Upper lobe of right lung (tissue), 1 donor: ENCODE results near the gene ZNF507. TPM values are rescaled to one million over a fixed set of nuclear protein-coding genes. Genes with fewer than 3 reads are reported as not detected.
"Not testable (repeated sequence)": the region's sequence is repeated elsewhere in the genome, so short reads cannot be mapped to it uniquely, and the experiment has no call there.

Experiments
- ATAC-seq: fragments of 200-7000 bp; cut with Tn5 transposase; one replicate; pipeline ENCODE4 v1.9.1; 2020; ENCODE audit warnings: mild to moderate bottlenecking, moderate library complexity
- DNase-seq: peaks from one replicate; pipeline ENCODE4 v3.0.0-alpha.2; 2020
- H3K27ac ChIP-seq: fragments of 200-600 bp; one replicate; pipeline ENCODE4 v1.8.0; 2022
- H3K27me3 ChIP-seq: fragments of 200-600 bp; one replicate; pipeline ENCODE4 v1.8.0; 2022; ENCODE audit warnings: mild to moderate bottlenecking
- H3K36me3 ChIP-seq: fragments of 200-600 bp; one replicate; pipeline ENCODE4 v1.8.0; 2022
- H3K4me1 ChIP-seq: fragments of 200-600 bp; one replicate; pipeline ENCODE4 v1.8.0; 2022
- H3K4me3 ChIP-seq: fragments of 200-600 bp; one replicate; pipeline ENCODE4 v1.8.0; 2022; ENCODE audit warnings: mild to moderate bottlenecking
- H3K9me3 ChIP-seq: fragments of 200-600 bp; one replicate; pipeline ENCODE4 v1.8.0; 2022
- CTCF ChIP-seq: fragments of 200-600 bp; IDR thresholded peaks from one replicate; pipeline ENCODE4 v1.8.0; 2022; ENCODE audit warnings: antibody characterized with exemption
- intact Hi-C: fragments of 100-400 bp; cut with DNase I; formaldehyde crosslinking; loops from one replicate; pipeline ENCODE4 v1.11.0; 2022
- total RNA-seq: library from RNA; stranded (reverse); fragmentation: NEBNext Ultra II Directional; extraction: Animal tissue kit (Norgen Biotek cat#: 25700); gene quantifications from one replicate; pipeline ENCODE4 v1.2.1, GENCODE V29; 2021
- donor health status: DM: no; HTN: yes; CAD: no; lungs with severe emphysema.

The ZNF507 gene
- total RNA-seq, 1 donor from 2014 or later: 22.3 TPM

GRCh38 chr19:32372726-32373517 is 27.5 kb downstream of the ZNF507 start:
- H3K36me3 ChIP-seq: peaks cover 34% of the 10 kb centered on the region
- no peak for DNase-seq
- intact Hi-C loops: no loop called here
- no peaks in the 10 kb centered on the region for H3K9me3 ChIP-seq
- no peak for TF ChIP-seq CTCF
- H3K27me3 ChIP-seq: no peaks in the 10 kb centered on the region
- H3K27ac ChIP-seq: peak overlapping the region; percentile 27
- peaks cover 5% of the 10 kb centered on the region for H3K4me1 ChIP-seq
- ATAC-seq: no peak
- no peak overlapping the region for H3K4me3 ChIP-seq

- Histone ChIP-seq H3K4me3 (no peak overlapping the region), H3K9me3 (no peaks in the 10 kb centered on the region), H3K36me3 (peaks cover 40% of the 10 kb centered on the region), H3K27ac (peak overlapping the region; percentile 27), H3K4me1 (peaks cover 5% of the 10 kb centered on the region), H3K27me3 (no peaks in the 10 kb centered on the region)
- DNase-seq: no peak
- no peak for TF ChIP-seq CTCF
- peak; percentile 97 for ATAC-seq
- intact Hi-C loops: no loop called here
These were observed 28.3 kb downstream of the ZNF507 start for GRCh38 chr19:32373585-32374295.

- H3K4me3 ChIP-seq, H3K4me1 ChIP-seq, H3K27me3 ChIP-seq, intact Hi-C loops, H3K9me3 ChIP-seq, DNase-seq, ATAC-seq: not testable (repeated sequence)
- peak overlapping the region; percentile 27 for H3K27ac ChIP-seq
- peaks cover 41% of the 10 kb centered on the region for H3K36me3 ChIP-seq
These were observed 29.0 kb downstream of the ZNF507 start for GRCh38 chr19:32374362-32374761.

- peak; percentile 45 for TF ChIP-seq CTCF
- DNase-seq, H3K4me3 ChIP-seq, intact Hi-C loops, H3K27ac ChIP-seq, H3K9me3 ChIP-seq, H3K4me1 ChIP-seq, ATAC-seq, H3K27me3 ChIP-seq: not testable (repeated sequence)
- peaks cover 48% of the 10 kb centered on the region for H3K36me3 ChIP-seq
These were observed 31.7 kb downstream of the ZNF507 start for GRCh38 chr19:32377088-32377487.

GRCh38 chr19:32380269-32380668 is 34.9 kb downstream of the ZNF507 start:
- no peaks in the 10 kb centered on the region for H3K27me3 ChIP-seq
- H3K36me3 ChIP-seq: peaks cover 61% of the 10 kb centered on the region
- no peaks in the 10 kb centered on the region for H3K9me3 ChIP-seq
- H3K4me3 ChIP-seq: no peak overlapping the region
- no peak for DNase-seq
- H3K4me1 ChIP-seq: no peaks in the 10 kb centered on the region
- no peak for ATAC-seq
- intact Hi-C loops: no loop called here
- TF ChIP-seq CTCF: no peak
- H3K27ac ChIP-seq: no peak overlapping the region

- H3K27ac ChIP-seq: no peak overlapping the region
- no peak overlapping the region for H3K4me3 ChIP-seq
- intact Hi-C loops: no loop called here
- no peak for DNase-seq
- ATAC-seq: no peak
- TF ChIP-seq CTCF: no peak
- no peaks in the 10 kb centered on the region for H3K4me1 ChIP-seq
- no peaks in the 10 kb centered on the region for H3K9me3 ChIP-seq
- peaks cover 17% of the 10 kb centered on the region for H3K36me3 ChIP-seq
- H3K27me3 ChIP-seq: no peaks in the 10 kb centered on the region
These were observed 42.4 kb downstream of the ZNF507 start for GRCh38 chr19:32387701-32388392.
